Measurements from ENCODE around the gene TBC1D22A. TPM values are rescaled to one million over a fixed set of nuclear protein-coding genes. Genes with fewer than 3 reads are reported as not detected.

Gene TBC1D22A
- polyA plus RNA-seq, 1 donor from 2014 or later, result 9.3 TPM

DNA sequence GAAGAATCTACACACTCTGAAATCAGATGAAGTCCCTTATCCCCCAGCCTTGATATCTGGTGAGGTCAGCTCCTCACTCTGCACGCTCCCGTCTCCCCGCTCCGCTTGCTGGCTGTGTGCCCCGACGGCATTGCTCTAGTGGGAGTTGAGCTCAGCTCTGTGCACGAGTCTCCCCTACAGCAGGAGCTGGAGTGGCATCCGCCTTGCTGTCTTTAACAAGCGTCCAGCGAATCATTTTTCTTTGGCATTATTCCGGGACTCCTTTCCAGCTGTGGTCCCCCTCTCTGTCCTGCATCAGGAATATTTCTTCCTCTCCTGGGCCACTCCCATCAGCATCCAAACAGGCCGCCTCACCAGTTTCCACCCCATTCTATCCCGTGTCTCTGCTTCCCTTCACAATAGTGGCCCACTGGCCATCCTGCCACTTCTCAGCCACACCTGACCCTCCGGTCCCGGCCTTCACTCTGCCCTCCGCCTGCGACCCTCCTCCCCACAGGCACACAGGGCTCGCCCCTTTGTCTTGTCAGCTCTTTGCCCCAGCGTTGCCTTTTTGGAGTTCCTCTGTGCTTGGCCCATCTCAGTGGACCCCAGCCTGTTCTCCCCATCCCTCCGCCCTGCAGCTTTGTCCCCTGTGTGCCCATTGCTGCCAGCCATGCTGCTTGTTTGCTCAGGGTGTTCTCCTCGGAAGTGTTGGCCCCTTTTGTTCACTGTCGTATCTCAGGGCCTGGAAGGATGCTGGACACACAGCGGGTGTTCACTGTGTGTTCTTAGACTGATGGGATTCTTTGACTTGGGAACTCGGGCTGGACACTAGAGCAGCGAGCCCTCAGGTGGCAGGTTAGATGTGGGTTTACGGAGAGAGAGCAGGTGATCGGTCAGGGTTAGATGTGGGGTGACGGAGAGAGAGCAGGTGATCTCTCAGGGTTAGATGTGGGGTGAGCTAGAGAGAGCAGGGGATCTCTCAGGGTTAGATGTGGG, 441.8 kb downstream of the TBC1D22A start:
- H4K20me1 ChIP-seq (ENCODE audit: insufficient read depth), result no peaks in the 10 kb centered on the region
- H3K4me2 ChIP-seq (ENCODE audit: low read length), result no peak overlapping the region
- no peak overlapping the region for H3K9ac ChIP-seq (ENCODE audit: low read length)
- no peaks in the 10 kb centered on the region for H3K79me2 ChIP-seq (replicated peaks; ENCODE audit: insufficient read depth, low read length)
- H3K36me3 ChIP-seq (ENCODE audit: insufficient read depth, low read length), result no peaks in the 10 kb centered on the region
- no peaks in the 10 kb centered on the region for H3K9me3 ChIP-seq (ENCODE audit: low read length)
- TF ChIP-seq SMC3 (conservative IDR thresholded peaks at IDR 0.05; ENCODE audit: poor library complexity) (no peak), EP300 (conservative IDR thresholded peaks at IDR 0.05; ENCODE audit: poor library complexity, severe bottlenecking) (no peak), CTCF (IDR thresholded peaks at IDR 0.05; ENCODE audit: poor library complexity, severe bottlenecking) (no peak), EZH2 (IDR thresholded peaks at IDR 0.05; ENCODE audit: borderline replicate concordance, insufficient read depth, low read length, poor library complexity, severe bottlenecking) (no peak)
- H3K9me2 ChIP-seq (ENCODE audit: insufficient read depth, low read length), result no peaks in the 10 kb centered on the region
- H3K27me3 ChIP-seq (ENCODE audit: insufficient read depth, low read depth, low read length), result no peaks in the 10 kb centered on the region
- no peak overlapping the region for H3K4me3 ChIP-seq (ENCODE audit: low read length)
- H3K27ac ChIP-seq (ENCODE audit: low read length), result no peak overlapping the region
- H3F3A ChIP-seq (ENCODE audit: insufficient read depth, low read length, poor library complexity, severe bottlenecking), result no peaks in the 10 kb centered on the region
- no peak overlapping the region for H2AFZ ChIP-seq (ENCODE audit: low read depth, low read length)

DNA sequence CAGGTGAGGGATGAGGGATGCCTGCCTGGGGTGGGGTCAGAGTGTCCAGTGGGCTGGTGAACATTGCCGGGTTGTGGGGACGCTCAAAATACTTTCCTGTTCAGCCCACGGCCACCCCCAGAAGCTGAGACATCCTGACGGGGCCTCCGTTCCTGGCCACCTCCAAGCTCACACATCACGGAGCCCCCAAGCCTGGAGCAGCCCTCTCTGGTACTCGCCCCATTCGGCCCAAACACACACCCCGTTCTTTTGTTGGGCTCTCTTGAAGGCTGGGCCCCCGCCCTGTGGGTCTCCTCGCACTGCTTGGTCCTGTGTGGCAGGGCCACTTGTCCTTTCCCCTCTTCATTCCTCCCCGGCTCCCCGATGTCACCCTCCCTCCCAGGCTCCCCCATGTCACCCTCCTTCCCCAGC, 442.6 kb downstream of the TBC1D22A start:
- Histone ChIP-seq H3K27ac (ENCODE audit: low read length) (no peak overlapping the region), H3F3A (ENCODE audit: insufficient read depth, low read length, poor library complexity, severe bottlenecking) (no peaks in the 10 kb centered on the region), H3K4me3 (ENCODE audit: low read length) (no peak overlapping the region), H3K9me3 (ENCODE audit: low read length) (no peaks in the 10 kb centered on the region), H3K27me3 (ENCODE audit: insufficient read depth, low read depth, low read length) (no peaks in the 10 kb centered on the region), H4K20me1 (ENCODE audit: insufficient read depth) (no peaks in the 10 kb centered on the region), H3K79me2 (replicated peaks; ENCODE audit: insufficient read depth, low read length) (no peaks in the 10 kb centered on the region), H3K36me3 (ENCODE audit: insufficient read depth, low read length) (no peaks in the 10 kb centered on the region), H3K9ac (ENCODE audit: low read length) (no peak overlapping the region), H3K9me2 (ENCODE audit: insufficient read depth, low read length) (no peaks in the 10 kb centered on the region), H3K4me2 (ENCODE audit: low read length) (no peak overlapping the region), H2AFZ (ENCODE audit: low read depth, low read length) (no peak overlapping the region)
- TF ChIP-seq CTCF (IDR thresholded peaks at IDR 0.05; ENCODE audit: poor library complexity, severe bottlenecking) (no peak), SMC3 (conservative IDR thresholded peaks at IDR 0.05; ENCODE audit: poor library complexity) (no peak)

- TF ChIP-seq POLR2AphosphoS5 (IDR thresholded peaks at IDR 0.05) (no peak), MXI1 (conservative IDR thresholded peaks at IDR 0.05; ENCODE audit: poor library complexity, severe bottlenecking) (no peak), EP300 (conservative IDR thresholded peaks at IDR 0.05; ENCODE audit: poor library complexity, severe bottlenecking) (no peak), RAD21 (conservative IDR thresholded peaks at IDR 0.05) (no peak), EZH2 (IDR thresholded peaks at IDR 0.05; ENCODE audit: borderline replicate concordance, insufficient read depth, low read length, poor library complexity, severe bottlenecking) (no peak), CTCF (IDR thresholded peaks at IDR 0.05; ENCODE audit: poor library complexity, severe bottlenecking) (no peak), TAF1 (IDR thresholded peaks at IDR 0.05; ENCODE audit: low read depth) (no peak), SMC3 (conservative IDR thresholded peaks at IDR 0.05; ENCODE audit: poor library complexity) (no peak)
- TF ChIP-seq, protein P1, sequence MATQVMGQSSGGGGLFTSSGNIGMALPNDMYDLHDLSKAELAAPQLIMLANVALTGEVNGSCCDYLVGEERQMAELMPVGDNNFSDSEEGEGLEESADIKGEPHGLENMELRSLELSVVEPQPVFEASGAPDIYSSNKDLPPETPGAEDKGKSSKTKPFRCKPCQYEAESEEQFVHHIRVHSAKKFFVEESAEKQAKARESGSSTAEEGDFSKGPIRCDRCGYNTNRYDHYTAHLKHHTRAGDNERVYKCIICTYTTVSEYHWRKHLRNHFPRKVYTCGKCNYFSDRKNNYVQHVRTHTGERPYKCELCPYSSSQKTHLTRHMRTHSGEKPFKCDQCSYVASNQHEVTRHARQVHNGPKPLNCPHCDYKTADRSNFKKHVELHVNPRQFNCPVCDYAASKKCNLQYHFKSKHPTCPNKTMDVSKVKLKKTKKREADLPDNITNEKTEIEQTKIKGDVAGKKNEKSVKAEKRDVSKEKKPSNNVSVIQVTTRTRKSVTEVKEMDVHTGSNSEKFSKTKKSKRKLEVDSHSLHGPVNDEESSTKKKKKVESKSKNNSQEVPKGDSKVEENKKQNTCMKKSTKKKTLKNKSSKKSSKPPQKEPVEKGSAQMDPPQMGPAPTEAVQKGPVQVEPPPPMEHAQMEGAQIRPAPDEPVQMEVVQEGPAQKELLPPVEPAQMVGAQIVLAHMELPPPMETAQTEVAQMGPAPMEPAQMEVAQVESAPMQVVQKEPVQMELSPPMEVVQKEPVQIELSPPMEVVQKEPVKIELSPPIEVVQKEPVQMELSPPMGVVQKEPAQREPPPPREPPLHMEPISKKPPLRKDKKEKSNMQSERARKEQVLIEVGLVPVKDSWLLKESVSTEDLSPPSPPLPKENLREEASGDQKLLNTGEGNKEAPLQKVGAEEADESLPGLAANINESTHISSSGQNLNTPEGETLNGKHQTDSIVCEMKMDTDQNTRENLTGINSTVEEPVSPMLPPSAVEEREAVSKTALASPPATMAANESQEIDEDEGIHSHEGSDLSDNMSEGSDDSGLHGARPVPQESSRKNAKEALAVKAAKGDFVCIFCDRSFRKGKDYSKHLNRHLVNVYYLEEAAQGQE (IDR thresholded peaks at IDR 0.05; ENCODE audit: borderline replicate concordance), result no peak
- no peak overlapping the region for H2AFZ ChIP-seq (ENCODE audit: low read depth, low read length)
- H3K9me3 ChIP-seq (ENCODE audit: low read length), result no peaks in the 10 kb centered on the region
Observed at GRCh38 chr22:47205554-47205953, 443.1 kb downstream of the TBC1D22A start.

More at GRCh38 chr22:47205554-47205953, 443.1 kb downstream of the TBC1D22A start:
- H4K20me1 ChIP-seq (ENCODE audit: insufficient read depth), result no peaks in the 10 kb centered on the region
- no peaks in the 10 kb centered on the region for H3K27me3 ChIP-seq (ENCODE audit: insufficient read depth, low read depth, low read length)
- no peak overlapping the region for H3K9ac ChIP-seq (ENCODE audit: low read length)
- H3K27ac ChIP-seq (ENCODE audit: low read length), result no peak overlapping the region
- no peaks in the 10 kb centered on the region for H3K79me2 ChIP-seq (replicated peaks; ENCODE audit: insufficient read depth, low read length)
- no peaks in the 10 kb centered on the region for H3K36me3 ChIP-seq (ENCODE audit: insufficient read depth, low read length)
- H3K4me3 ChIP-seq (ENCODE audit: low read length), result no peak overlapping the region
- H3K4me2 ChIP-seq (ENCODE audit: low read length), result no peak overlapping the region
- no peaks in the 10 kb centered on the region for H3K9me2 ChIP-seq (ENCODE audit: insufficient read depth, low read length)
- H3F3A ChIP-seq (ENCODE audit: insufficient read depth, low read length, poor library complexity, severe bottlenecking), result no peaks in the 10 kb centered on the region
